GM18861 (cell line): ENCODE measurements around the gene ASPA.
"Not testable (repeated sequence)": the region's sequence is repeated elsewhere in the genome, so short reads cannot be mapped to it uniquely, and the experiment has no call there.

Experiments
- ATAC-seq: cut with Tn5 transposase; IDR thresholded peaks from one replicate; pipeline ENCODE4 v1.9.1; 2021; ENCODE audit not compliant: unreplicated experiment

Gene ASPA

GRCh38 chr17:3475812-3476610, at the start of gene ASPA:
ASPA (plus strand) TSS chr17:3475997; CDS start chr17:3476160, 163 bp downstream.
- ATAC-seq, result no peak

DNA sequence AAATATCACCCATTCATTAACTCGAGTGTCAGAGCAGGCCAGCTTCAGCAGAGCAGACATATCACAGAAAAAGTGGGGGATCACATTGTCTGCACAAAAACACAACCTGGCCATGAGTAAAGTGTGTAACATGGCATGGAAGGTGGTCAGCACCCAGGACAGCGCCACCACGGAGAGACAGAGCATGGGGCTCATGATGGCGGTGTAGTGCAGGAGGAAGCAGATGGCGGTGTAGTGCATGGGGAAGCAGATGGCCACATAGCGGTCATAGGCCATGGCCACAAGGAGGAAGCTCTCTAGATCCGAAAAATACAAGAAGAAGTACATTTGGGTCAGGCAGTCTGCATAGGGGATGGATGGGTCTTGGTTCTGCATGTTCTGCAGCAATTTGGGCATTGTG, 42.6 kb upstream of the ASPA start:
- ATAC-seq, result not testable (repeated sequence)

- no peak for ATAC-seq
These were observed 42.1 kb upstream of the ASPA start, which contains the start of gene OR1E2 for GRCh38 chr17:3433741-3434140. OR1E2 (minus strand) TSS chr17:3433841; CDS start chr17:3433841, 0 bp downstream.

- no peak for ATAC-seq
These were observed 37.4 kb upstream of the ASPA start for GRCh38 chr17:3438368-3438767.

DNA sequence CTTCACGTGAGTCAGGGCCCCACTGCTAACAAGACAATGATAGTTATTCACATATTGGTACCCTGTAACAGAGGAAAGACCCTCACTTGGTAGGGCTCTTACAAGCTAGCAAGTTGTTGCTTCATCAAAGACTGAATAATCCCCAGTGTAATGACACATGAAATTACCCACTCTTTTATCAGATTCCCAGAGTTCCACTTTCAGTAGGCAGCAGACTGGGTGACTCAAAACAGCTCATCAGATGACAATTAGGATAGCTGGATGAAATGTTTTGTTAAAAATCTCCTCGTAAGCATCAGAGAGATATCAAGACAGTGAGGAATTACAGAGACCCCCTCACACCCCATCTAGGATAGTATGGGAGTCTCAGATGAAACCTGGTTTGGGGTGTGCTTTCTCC, 35.3 kb upstream of the ASPA start:
- ATAC-seq, result no peak

DNA sequence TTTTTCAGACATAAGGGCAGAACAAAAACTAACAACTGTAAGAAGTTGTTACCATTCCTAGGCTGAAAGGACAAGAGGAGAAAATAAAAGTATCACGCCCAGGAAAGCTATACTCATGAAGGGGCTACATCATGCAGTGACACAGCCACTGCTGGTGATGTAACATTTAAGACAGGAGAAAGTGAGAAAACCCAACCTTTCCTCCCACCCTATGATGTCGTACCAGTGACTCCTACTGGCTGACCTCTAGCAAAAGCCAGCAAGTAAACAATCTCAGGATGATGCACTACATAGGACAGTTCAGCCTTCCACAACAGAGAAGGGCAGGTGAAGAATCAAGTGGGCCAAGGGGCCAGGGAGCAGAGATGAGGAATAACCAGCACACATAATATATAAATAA, 28.2 kb upstream of the ASPA start:
- no peak for ATAC-seq

- ATAC-seq, result no peak
These were observed 27.6 kb upstream of the ASPA start for GRCh38 chr17:3448059-3448665.

DNA sequence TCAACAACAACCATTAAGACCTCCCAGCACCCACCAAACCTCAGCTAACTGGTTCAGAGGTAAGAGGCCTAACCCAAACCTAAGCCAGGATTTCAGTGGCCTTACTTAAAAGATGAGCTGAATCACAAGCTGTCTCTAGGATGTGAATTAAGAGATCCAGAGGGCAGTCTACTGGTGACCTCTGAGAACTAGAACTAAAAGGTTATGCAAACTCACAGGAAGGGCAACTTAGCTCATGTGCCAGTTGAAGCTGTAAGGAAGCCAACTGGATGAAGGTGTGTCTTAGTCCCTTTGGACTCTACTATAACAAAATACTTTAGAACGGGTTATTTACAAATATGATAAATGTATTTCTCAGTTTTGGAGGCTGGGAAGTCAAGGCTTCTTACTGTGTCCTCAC, 9.4 kb upstream of the ASPA start:
- not testable (repeated sequence) for ATAC-seq

- no peak for ATAC-seq
These were observed 6.3 kb upstream of the ASPA start for GRCh38 chr17:3469529-3469928.

DNA sequence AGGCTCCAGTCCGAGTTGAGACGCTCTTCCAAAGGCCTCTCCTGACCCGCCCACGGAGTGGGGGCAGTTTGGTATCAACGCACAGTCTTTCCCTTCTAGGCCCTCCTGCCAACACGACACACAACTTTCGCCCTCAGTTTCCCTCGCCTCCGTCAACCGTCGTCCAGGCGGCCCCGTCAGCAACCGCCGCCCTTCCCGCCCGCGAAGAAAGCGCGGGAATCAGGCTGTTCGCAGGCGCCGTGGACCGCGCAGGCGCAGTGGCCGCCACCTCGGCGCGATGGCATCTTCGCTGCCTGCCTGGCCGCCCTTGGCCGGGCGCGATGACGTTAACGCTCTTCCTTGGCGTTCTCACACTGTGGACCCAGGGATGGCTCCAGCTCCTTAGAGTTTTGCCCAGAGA, 4.2 kb upstream of the ASPA start, which contains the start of gene SPATA22:
Gene SPATA22 (minus strand): TSS at position 221 of the 400 bp plus-strand sequence. CDS start 2,494 bp downstream, outside the sequence.
- no peak for ATAC-seq

- ATAC-seq, result no peak
These were observed 3.7 kb upstream of the ASPA start for GRCh38 chr17:3472137-3472536.

- ATAC-seq, result peak; percentile 51
These were observed 1.6 kb upstream of the ASPA start for GRCh38 chr17:3474212-3474611.

- ATAC-seq, result no peak
These were observed 529 bp upstream of the ASPA start for GRCh38 chr17:3475251-3475685.

DNA sequence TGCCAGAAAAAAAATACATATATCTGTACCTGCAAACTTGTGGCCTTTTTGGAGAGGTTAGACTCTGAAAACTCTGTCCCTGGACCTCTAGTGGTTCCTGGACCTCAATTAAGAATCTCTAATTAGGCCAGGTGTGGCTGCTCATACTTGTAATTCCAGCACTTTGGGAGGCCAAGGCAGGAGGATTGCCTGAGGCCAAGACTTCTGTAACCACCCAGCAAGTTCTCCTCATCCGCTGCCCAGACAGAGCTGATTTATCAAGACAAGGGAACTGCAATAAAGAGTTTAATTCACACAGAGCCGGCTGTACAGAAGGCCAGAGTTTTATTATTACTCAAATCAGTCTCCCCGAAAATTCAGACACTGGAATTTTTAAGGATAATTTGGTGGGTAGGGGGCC, 4.2 kb downstream of the ASPA start:
- no peak for ATAC-seq

GRCh38 chr17:3482852-3483251, 7.1 kb downstream of the ASPA start:
- no peak for ATAC-seq

DNA sequence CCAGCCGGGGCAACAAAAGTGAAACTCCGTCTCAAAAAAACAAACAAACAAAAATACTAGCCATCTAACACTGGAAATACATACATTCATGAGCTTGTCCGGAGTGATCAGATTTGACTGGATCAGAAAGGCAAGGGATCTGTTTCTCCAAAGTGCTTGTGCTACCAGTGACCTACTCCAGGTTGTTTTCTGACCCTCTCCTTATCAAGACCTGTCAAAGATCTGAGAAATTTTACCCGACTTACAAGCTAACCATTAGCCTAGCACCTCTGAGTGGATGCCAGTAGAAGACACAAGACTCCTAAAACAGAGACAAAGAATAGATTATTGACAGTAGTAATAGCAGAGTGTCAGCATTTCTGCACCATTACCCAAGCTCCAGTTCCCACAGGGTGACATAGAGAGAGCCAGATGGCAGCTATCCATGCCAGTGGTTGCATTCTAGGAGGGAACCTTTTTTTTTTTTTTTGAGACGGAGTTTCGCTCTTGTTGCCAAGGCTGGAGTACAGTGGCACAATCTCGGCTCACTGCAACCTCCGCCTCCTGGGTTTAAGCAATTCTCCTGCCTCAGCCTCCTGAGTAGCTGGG, 9.8 kb downstream of the ASPA start:
- ATAC-seq, result no peak

DNA sequence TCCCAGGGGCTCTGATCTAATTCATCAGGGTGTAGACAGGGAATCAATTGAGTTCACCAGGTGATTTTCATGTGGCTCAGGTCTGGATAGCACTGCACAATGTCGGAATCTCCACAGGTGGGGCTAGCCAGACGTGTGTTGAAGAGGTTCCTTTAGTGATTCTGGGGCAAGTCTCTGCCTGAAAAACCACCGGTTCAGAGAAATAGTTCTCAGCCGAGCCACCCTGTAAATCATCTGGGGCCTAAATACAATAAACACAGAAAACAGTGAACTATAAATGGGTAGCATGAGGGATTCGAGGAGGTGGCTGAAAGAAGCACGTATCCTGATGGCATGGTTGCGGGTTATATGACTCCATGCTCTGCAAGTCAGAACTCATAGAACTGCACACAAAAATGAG, 21.3 kb downstream of the ASPA start:
- no peak for ATAC-seq

DNA sequence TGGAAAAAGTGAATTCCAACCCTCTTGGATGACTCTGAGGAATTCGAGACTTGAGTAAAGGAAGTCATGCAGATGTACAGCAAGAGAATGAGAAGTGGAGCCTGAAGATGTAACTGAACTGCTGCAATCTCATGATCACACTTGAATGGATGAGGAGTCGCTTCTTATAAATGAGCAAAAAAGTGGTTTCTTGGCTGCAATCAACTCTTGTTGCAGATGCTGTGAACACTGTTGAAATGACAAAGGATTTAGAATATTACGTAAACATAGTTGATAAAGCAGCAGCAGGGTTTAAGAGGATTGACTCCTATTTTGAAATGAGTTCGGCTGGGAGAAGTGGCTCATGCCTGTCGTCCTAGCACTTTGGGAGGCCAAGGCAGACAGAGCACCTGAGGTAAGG, 25.5 kb downstream of the ASPA start:
- ATAC-seq, result no peak

DNA sequence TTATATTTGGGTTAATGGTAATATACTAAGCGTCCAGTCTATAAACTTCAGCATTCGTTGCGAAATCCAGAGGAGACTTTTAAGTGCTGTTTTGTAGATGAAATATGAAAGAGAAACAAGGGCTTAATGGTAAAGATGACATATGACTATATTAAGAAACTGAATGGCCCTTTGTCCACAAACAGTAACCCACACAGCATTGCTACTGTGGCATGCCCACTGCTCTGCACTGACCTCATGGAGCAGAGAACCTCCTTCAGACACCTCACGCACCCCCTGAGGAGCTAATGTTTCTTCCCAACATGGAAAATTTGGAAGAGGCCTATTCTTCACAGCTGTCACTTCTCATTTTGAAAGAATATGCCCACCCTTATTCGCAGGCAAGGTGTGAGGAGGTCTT, 26.7 kb downstream of the ASPA start:
- ATAC-seq, result no peak

- ATAC-seq, result no peak
These were observed 27.5 kb downstream of the ASPA start for GRCh38 chr17:3503285-3503684.

GRCh38 chr17:3505008-3505407, 29.2 kb downstream of the ASPA start:
- no peak for ATAC-seq

GRCh38 chr17:3506054-3506453, 30.3 kb downstream of the ASPA start:
- no peak for ATAC-seq
